Astrocyte (in vitro differentiated cells and primary cell): ENCODE measurements around the gene PER3. TPM values are rescaled to one million over a fixed set of nuclear protein-coding genes. Genes with fewer than 3 reads are reported as not detected.

ENCODE experiments used
- DNase-seq: peaks from one replicate; pipeline ENCODE4 v3.0.0-alpha.2; 2010; ENCODE audit warnings: low read depth
- FAIRE-seq: peaks from 2 replicates; lab custom pipeline; 2011; peaks lifted over from hg19 to GRCh38; lab: Jason Lieb, UNC
- H2AFZ ChIP-seq: 2 replicates; pipeline ENCODE4 v1.6.0; 2012; ENCODE audit warnings: low read depth, low read length, inconsistent platforms
- H3K27ac ChIP-seq: 2 replicates; pipeline ENCODE4 v1.5.1; 2011; ENCODE audit warnings: low read depth, low read length, inconsistent platforms
- H3K27me3 ChIP-seq: 2 replicates; pipeline ENCODE4 v1.6.0; 2011; ENCODE audit warnings: low read length, inconsistent platforms; ENCODE audit not compliant: insufficient read depth
- H3K36me3 ChIP-seq: 2 replicates; pipeline ENCODE4 v1.5.1; 2011; ENCODE audit warnings: low read length, inconsistent platforms; ENCODE audit not compliant: insufficient read depth
- H3K4me1 ChIP-seq: 2 replicates; pipeline ENCODE4 v1.5.1; 2011; ENCODE audit warnings: low read length, inconsistent platforms; ENCODE audit not compliant: insufficient read depth
- H3K4me2 ChIP-seq: 2 replicates; pipeline ENCODE4 v1.6.0; 2012; ENCODE audit warnings: low read length, inconsistent platforms
- H3K4me3 ChIP-seq: 2 replicates; pipeline ENCODE4 v1.5.1; 2011; ENCODE audit warnings: low read depth, mild to moderate bottlenecking, low read length, inconsistent platforms; ENCODE audit not compliant: insufficient read depth
- H3K79me2 ChIP-seq: 2 replicates; pipeline ENCODE4 v1.6.0; 2012; ENCODE audit warnings: mild to moderate bottlenecking, low read length, inconsistent platforms; ENCODE audit not compliant: insufficient read depth
- H3K9ac ChIP-seq: 2 replicates; pipeline ENCODE4 v1.6.0; 2012; ENCODE audit warnings: mild to moderate bottlenecking, low read length, inconsistent platforms
- H3K9me3 ChIP-seq: 2 replicates; pipeline ENCODE4 v1.5.1; 2012; ENCODE audit warnings: low read depth, mild to moderate bottlenecking, low read length, inconsistent platforms; ENCODE audit not compliant: insufficient read depth
- H4K20me1 ChIP-seq: 2 replicates; pipeline ENCODE4 v1.6.0; 2012; ENCODE audit warnings: low read length, inconsistent platforms; ENCODE audit not compliant: insufficient read depth
- H3K27ac Mint-ChIP-seq: one replicate; pipeline ENCODE4 v1.8.0; 2021; ENCODE audit warnings: mild to moderate bottlenecking, mixed read lengths; ENCODE audit not compliant: unreplicated experiment
- H3K27me3 Mint-ChIP-seq: one replicate; pipeline ENCODE4 v1.8.0; 2021; ENCODE audit warnings: low read depth, mixed read lengths; ENCODE audit not compliant: unreplicated experiment
- H3K36me3 Mint-ChIP-seq: one replicate; pipeline ENCODE4 v1.8.0; 2021; ENCODE audit warnings: low read depth, mixed read lengths; ENCODE audit not compliant: unreplicated experiment
- H3K4me1 Mint-ChIP-seq: one replicate; pipeline ENCODE4 v1.8.0; 2021; ENCODE audit warnings: low read depth, mixed read lengths; ENCODE audit not compliant: unreplicated experiment
- H3K4me3 Mint-ChIP-seq: one replicate; pipeline ENCODE4 v1.8.0; 2021; ENCODE audit warnings: mild to moderate bottlenecking, moderate library complexity, mixed read lengths; ENCODE audit not compliant: unreplicated experiment
- H3K9me3 Mint-ChIP-seq: one replicate; pipeline ENCODE4 v1.8.0; 2021; ENCODE audit warnings: mild to moderate bottlenecking, mixed read lengths; ENCODE audit not compliant: unreplicated experiment
- CTCF ChIP-seq: IDR thresholded peaks from 2 replicates; pipeline ENCODE4 v1.5.1; 2011; ENCODE audit warnings: low read depth, mild to moderate bottlenecking, inconsistent platforms, low read length, moderate library complexity; ENCODE audit not compliant: insufficient read depth
- EZH2 ChIP-seq: IDR thresholded peaks from 2 replicates; pipeline ENCODE4 v1.6.1; 2012; ENCODE audit warnings: mild to moderate bottlenecking, low read length, inconsistent platforms; ENCODE audit not compliant: insufficient read depth
- total RNA-seq: library from RNA; stranded (reverse); gene quantifications from 2 replicates; pipeline ENCODE4 v1.2.1, GENCODE V29; 2021

PER3 gene
- total RNA-seq, 1 donor from 2014 or later = 2.5 TPM

GRCh38 chr1:7861452-7861851 lies 77.4 kb downstream of the PER3 start:
- Histone ChIP-seq H3K9ac (no peak overlapping the region), H3K36me3 (no peaks in the 10 kb centered on the region), H3K9me3 (no peaks in the 10 kb centered on the region), H3K27ac (no peak overlapping the region), H3K4me1 (no peaks in the 10 kb centered on the region), H3K79me2 (no peaks in the 10 kb centered on the region), H2AFZ (no peak overlapping the region), H3K4me2 (no peak overlapping the region), H3K4me3 (no peak overlapping the region), H3K27me3 (no peaks in the 10 kb centered on the region), H4K20me1 (no peaks in the 10 kb centered on the region)
- Mint-ChIP-seq H3K4me1 (no peaks in the 10 kb centered on the region), H3K27me3 (peaks cover 6% of the 10 kb centered on the region), H3K9me3 (peaks cover 9% of the 10 kb centered on the region), H3K36me3 (peaks cover 3% of the 10 kb centered on the region), H3K27ac (no peak overlapping the region), H3K4me3 (no peak overlapping the region)
- FAIRE-seq (no peak), DNase-seq (no peak)
- no peak for TF ChIP-seq EZH2
- no peak for TF ChIP-seq CTCF

- Mint-ChIP-seq H3K4me1 (no peaks in the 10 kb centered on the region), H3K4me3 (no peak overlapping the region), H3K27me3 (peaks cover 6% of the 10 kb centered on the region), H3K9me3 (peaks cover 8% of the 10 kb centered on the region), H3K27ac (no peak overlapping the region), H3K36me3 (peaks cover 3% of the 10 kb centered on the region)
- TF ChIP-seq CTCF = no peak
- no peak for TF ChIP-seq EZH2
- no peaks in the 10 kb centered on the region for H3K27me3 ChIP-seq
- H3K4me3 ChIP-seq = no peak overlapping the region
- DNase-seq (no peak), FAIRE-seq (no peak)
- no peaks in the 10 kb centered on the region for H3K36me3 ChIP-seq
- no peak overlapping the region for H3K27ac ChIP-seq
- H3K79me2 ChIP-seq = no peaks in the 10 kb centered on the region
- H3K4me2 ChIP-seq = no peak overlapping the region
- H4K20me1 ChIP-seq = no peaks in the 10 kb centered on the region
- H3K9ac ChIP-seq = no peak overlapping the region
- no peaks in the 10 kb centered on the region for H3K9me3 ChIP-seq
- H2AFZ ChIP-seq = no peak overlapping the region
- H3K4me1 ChIP-seq = no peaks in the 10 kb centered on the region
Measured at GRCh38 chr1:7862211-7863060, 78.3 kb downstream of the PER3 start.

- FAIRE-seq = no peak
- Histone ChIP-seq H3K27ac (no peak overlapping the region), H3K9ac (no peak overlapping the region), H2AFZ (no peak overlapping the region), H3K9me3 (no peaks in the 10 kb centered on the region), H3K79me2 (no peaks in the 10 kb centered on the region), H3K4me3 (no peak overlapping the region), H3K27me3 (no peaks in the 10 kb centered on the region), H3K36me3 (no peaks in the 10 kb centered on the region), H3K4me1 (no peaks in the 10 kb centered on the region), H4K20me1 (no peaks in the 10 kb centered on the region), H3K4me2 (no peak overlapping the region)
- peaks cover 9% of the 10 kb centered on the region for H3K27me3 Mint-ChIP-seq
- H3K36me3 Mint-ChIP-seq = peaks cover 3% of the 10 kb centered on the region
- TF ChIP-seq CTCF (no peak), EZH2 (no peak)
- DNase-seq = no peak
- no peaks in the 10 kb centered on the region for H3K4me1 Mint-ChIP-seq
- H3K27ac Mint-ChIP-seq = no peak overlapping the region
- H3K4me3 Mint-ChIP-seq = no peak overlapping the region
- peaks cover 12% of the 10 kb centered on the region for H3K9me3 Mint-ChIP-seq
Measured at GRCh38 chr1:7863756-7864328, 79.8 kb downstream of the PER3 start.
